ENCODE results near the gene JAZF1. TPM values are rescaled to one million over a fixed set of nuclear protein-coding genes. Genes with fewer than 3 reads are reported as not detected.

Gene JAZF1
- total and polyA plus RNA-seq, 2 experiments from 2014 or later = 13.8 to 19.6 TPM

DNA sequence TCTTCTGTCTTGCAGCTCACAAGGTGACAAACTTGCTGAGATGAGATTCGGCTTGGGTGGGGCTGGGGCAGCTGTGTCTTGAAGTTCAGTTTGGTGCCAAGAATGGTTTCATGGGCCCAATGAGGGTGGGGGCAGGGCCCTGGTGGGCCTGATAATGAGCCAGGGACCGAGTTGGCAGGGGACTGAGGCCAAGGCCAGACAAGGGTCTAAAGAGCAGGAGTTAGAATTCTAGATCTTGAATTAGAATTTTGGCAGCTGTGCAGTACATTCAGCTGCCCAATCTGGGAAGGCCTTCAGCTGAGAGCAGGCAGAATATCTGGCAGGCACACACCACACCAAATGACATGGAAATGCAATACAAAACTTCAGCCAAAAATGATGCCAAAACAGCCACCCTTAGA lies 1.5 kb upstream of the JAZF1 start:
- WGBS, 2 experiments (ENCODE audit: low coverage in 1 of 2, low lambda C conversion rate in 2 of 2, missing lambda C conversion rate in 2 of 2) = 42 to 45% methylated on average over 2 of the region's 2 CpGs
- Histone ChIP-seq H3K4me2 (ENCODE audit: unreplicated experiment) (no peak overlapping the region), H3K79me2 (ENCODE audit: insufficient read depth) (peaks cover 21% of the 10 kb centered on the region), H3F3A (ENCODE audit: insufficient read depth) (peaks cover 6% of the 10 kb centered on the region), H3K36me3 (ENCODE audit: low read depth) (no peaks in the 10 kb centered on the region), H3K9me3 (ENCODE audit: low read depth) (no peaks in the 10 kb centered on the region), H3K27ac (no peak overlapping the region), H4K20me1 (ENCODE audit: insufficient read depth) (no peaks in the 10 kb centered on the region), H3K9ac (no peak overlapping the region), H3K4me1 (ENCODE audit: insufficient read depth) (peaks cover 20% of the 10 kb centered on the region), H3K4me3 (no peak overlapping the region), H2AFZ (no peak overlapping the region), H3K9me2 (ENCODE audit: insufficient read depth) (no peaks in the 10 kb centered on the region), H3K27me3 (replicated peaks; ENCODE audit: insufficient read depth) (no peaks in the 10 kb centered on the region)
- no peak for DNase-seq
- no peak for TF ChIP-seq EZH2 (IDR thresholded peaks at IDR 0.05; ENCODE audit: insufficient read depth, poor library complexity, severe bottlenecking)
- TF ChIP-seq EZH2phosphoT487 (IDR thresholded peaks at IDR 0.05; ENCODE audit: insufficient read depth, low read depth) = no peak
- in situ Hi-C loops (cut with MboI) = no loop called here

DNA sequence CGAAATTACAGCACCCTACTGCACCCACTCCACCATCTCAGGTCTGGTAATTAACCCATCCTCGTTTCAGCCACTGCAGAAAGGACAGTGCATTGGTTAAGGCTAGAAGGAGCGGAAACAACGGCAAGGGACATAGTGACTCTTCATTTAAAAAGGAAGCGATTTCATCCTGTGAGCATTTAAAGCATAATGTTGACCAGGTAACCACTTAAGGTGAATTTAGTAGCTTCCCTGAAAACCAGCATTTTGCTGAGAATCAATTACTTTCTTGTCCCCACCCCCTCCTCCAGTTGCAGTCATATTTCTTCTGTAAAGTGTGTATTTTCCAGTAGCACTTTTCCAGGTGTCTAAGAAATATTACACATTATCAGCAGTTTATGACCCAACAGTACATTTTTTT lies 821 bp upstream of the JAZF1 start:
- Histone ChIP-seq H2AFZ (no peak overlapping the region), H3K9me2 (ENCODE audit: insufficient read depth) (no peaks in the 10 kb centered on the region), H3K27ac (no peak overlapping the region), H3K9ac (no peak overlapping the region), H3K36me3 (ENCODE audit: low read depth) (no peaks in the 10 kb centered on the region), H3K27me3 (replicated peaks; ENCODE audit: insufficient read depth) (no peaks in the 10 kb centered on the region), H4K20me1 (ENCODE audit: insufficient read depth) (no peaks in the 10 kb centered on the region), H3K4me1 (ENCODE audit: insufficient read depth) (peaks cover 27% of the 10 kb centered on the region), H3K4me2 (ENCODE audit: unreplicated experiment) (no peak overlapping the region), H3K9me3 (ENCODE audit: low read depth) (no peaks in the 10 kb centered on the region), H3K79me2 (ENCODE audit: insufficient read depth) (peaks cover 28% of the 10 kb centered on the region), H3K4me3 (peak overlapping the region; percentile 82), H3F3A (ENCODE audit: insufficient read depth) (peaks cover 13% of the 10 kb centered on the region)
- 79 to 83% methylated on average over 5 of the region's 5 CpGs for WGBS, 2 experiments (ENCODE audit: low coverage in 1 of 2, low lambda C conversion rate in 2 of 2, missing lambda C conversion rate in 2 of 2)
- no peak for DNase-seq
- in situ Hi-C loops (cut with MboI) = no loop called here
- TF ChIP-seq EZH2 (IDR thresholded peaks at IDR 0.05; ENCODE audit: insufficient read depth, poor library complexity, severe bottlenecking) = no peak
- no peak for TF ChIP-seq EZH2phosphoT487 (IDR thresholded peaks at IDR 0.05; ENCODE audit: insufficient read depth, low read depth)

DNA sequence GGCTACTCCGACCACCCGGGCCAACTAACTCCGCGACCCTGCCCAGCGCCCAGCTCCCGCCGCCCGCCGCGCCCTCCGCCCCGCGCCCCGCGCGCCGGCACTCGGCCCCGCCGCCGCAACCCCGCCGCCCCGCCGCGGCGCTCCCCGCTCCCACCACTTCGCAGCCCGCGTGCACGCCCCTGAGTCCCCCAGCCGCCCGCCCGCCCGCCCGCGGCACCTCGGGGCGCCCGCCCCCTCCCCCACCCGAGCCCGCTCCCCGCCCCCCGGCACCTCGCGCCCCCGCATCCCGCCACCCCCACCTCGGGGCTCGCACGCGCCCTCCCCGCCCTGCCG lies 598 bp downstream of the JAZF1 start:
- Histone ChIP-seq H4K20me1 (ENCODE audit: insufficient read depth) (no peaks in the 10 kb centered on the region), H3K4me3 (peak overlapping the region; percentile 82), H3K9ac (peak overlapping the region; percentile 81), H3K79me2 (ENCODE audit: insufficient read depth) (peaks cover 42% of the 10 kb centered on the region), H3K9me2 (ENCODE audit: insufficient read depth) (no peaks in the 10 kb centered on the region), H2AFZ (peak overlapping the region; percentile 79; the same call in 1 of the 2 replicates), H3K27me3 (replicated peaks; ENCODE audit: insufficient read depth) (no peaks in the 10 kb centered on the region), H3K27ac (no peak overlapping the region), H3F3A (ENCODE audit: insufficient read depth) (peaks cover 23% of the 10 kb centered on the region), H3K36me3 (ENCODE audit: low read depth) (no peaks in the 10 kb centered on the region), H3K4me2 (ENCODE audit: unreplicated experiment) (no peak overlapping the region), H3K9me3 (ENCODE audit: low read depth) (no peaks in the 10 kb centered on the region), H3K4me1 (ENCODE audit: insufficient read depth) (peaks cover 41% of the 10 kb centered on the region)
- TF ChIP-seq EZH2 (IDR thresholded peaks at IDR 0.05; ENCODE audit: insufficient read depth, poor library complexity, severe bottlenecking) = no peak
- in situ Hi-C loops (cut with MboI) = no loop called here
- WGBS, 2 experiments (ENCODE audit: low coverage in 1 of 2, low lambda C conversion rate in 2 of 2, missing lambda C conversion rate in 2 of 2) = 2% methylated on average over 31 of the region's 55 CpGs; no CpG with 5 or more reads in 1 of the 2 experiments
- no peak for DNase-seq

DNA sequence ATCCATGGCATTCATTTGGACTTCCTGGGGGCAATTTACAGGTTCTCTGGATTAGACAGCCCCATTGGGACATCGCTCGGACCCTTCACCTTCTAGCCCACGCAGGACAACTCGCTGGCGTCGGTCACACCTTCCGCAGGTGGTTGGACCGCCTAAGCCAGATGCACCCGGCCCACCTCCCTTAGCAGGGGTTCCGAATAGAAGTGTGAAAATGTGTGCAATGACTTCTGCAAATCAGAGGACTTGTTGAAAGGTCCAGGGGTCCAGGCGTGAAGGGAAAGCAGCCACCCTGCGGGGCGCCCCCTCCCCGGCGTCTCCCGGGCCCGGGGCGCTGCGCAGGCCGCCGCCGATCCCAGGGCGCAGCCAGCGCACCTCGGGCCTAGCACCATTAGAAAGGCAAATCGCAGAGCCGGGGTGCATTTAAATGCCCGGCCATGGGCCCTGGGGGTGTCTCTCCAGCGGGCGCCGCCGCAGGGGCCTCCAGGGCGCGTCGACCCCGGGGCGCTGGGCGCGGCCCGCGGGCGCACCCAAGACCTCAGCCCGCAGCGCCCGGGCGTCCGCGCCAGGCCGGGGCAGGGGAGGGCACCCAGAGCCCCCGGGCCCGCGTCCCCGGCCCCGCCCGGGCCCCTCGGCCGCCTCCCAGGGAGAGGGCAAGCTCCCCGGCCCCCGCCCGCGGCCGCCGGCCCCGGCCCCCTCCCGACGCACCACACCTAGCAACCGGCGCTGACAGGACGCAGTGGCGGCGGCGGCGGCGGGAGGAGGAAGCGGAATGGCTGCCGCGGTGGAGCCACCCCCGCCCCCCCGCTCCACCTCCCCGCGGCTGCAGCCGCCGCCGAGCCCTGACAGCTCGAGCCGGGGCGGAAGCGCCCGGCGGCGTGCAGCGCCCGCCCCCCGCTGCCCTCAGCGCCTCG lies 1.2 kb downstream of the JAZF1 start:
- Histone ChIP-seq H3K36me3 (ENCODE audit: low read depth) (no peaks in the 10 kb centered on the region), H3K4me3 (peak overlapping the region; percentile 74), H3K27ac (peak overlapping the region; percentile 47), H3F3A (ENCODE audit: insufficient read depth) (peaks cover 23% of the 10 kb centered on the region), H3K9me3 (ENCODE audit: low read depth) (no peaks in the 10 kb centered on the region), H3K9me2 (ENCODE audit: insufficient read depth) (no peaks in the 10 kb centered on the region), H3K79me2 (ENCODE audit: insufficient read depth) (peaks cover 48% of the 10 kb centered on the region), H3K27me3 (replicated peaks; ENCODE audit: insufficient read depth) (no peaks in the 10 kb centered on the region), H2AFZ (peak overlapping the region; percentile 65), H3K4me2 (ENCODE audit: unreplicated experiment) (peak overlapping the region; percentile 90), H4K20me1 (ENCODE audit: insufficient read depth) (no peaks in the 10 kb centered on the region), H3K4me1 (ENCODE audit: insufficient read depth) (peaks cover 43% of the 10 kb centered on the region), H3K9ac (peak overlapping the region; percentile 76)
- peak; percentile 84 for DNase-seq
- 1% methylated on average over 25 to 47 of the region's 96 CpGs for WGBS, 2 experiments (ENCODE audit: low coverage in 1 of 2, low lambda C conversion rate in 2 of 2, missing lambda C conversion rate in 2 of 2)
- in situ Hi-C loops (cut with MboI) = no loop called here
- TF ChIP-seq EZH2phosphoT487 (IDR thresholded peaks at IDR 0.05; ENCODE audit: insufficient read depth, low read depth) (no peak), EZH2 (IDR thresholded peaks at IDR 0.05; ENCODE audit: insufficient read depth, poor library complexity, severe bottlenecking) (no peak)

All from GM23248 (cell line).